DOHH2 (cell line): Measurements from ENCODE around the gene TRIM14.

Experiments
- EZH2phosphoT487 ChIP-seq: fragments of 200-600 bp; sonication (generic); IDR thresholded peaks from 2 replicates; pipeline ENCODE4 v1.6.1; 2017; ENCODE audit warnings: borderline replicate concordance, mild to moderate bottlenecking, antibody characterized with exemption, low read length, moderate library complexity, mixed read lengths
- TF ChIP-seq, protein P1 (sequence below): fragments of 200-600 bp; sonication (generic); IDR thresholded peaks from one replicate; pipeline ENCODE4 v1.5.1; 2014; ENCODE audit warnings: antibody characterized with exemption, mild to moderate bottlenecking, low read depth, low read length; ENCODE audit not compliant: poor library complexity, severe bottlenecking

DNA sequence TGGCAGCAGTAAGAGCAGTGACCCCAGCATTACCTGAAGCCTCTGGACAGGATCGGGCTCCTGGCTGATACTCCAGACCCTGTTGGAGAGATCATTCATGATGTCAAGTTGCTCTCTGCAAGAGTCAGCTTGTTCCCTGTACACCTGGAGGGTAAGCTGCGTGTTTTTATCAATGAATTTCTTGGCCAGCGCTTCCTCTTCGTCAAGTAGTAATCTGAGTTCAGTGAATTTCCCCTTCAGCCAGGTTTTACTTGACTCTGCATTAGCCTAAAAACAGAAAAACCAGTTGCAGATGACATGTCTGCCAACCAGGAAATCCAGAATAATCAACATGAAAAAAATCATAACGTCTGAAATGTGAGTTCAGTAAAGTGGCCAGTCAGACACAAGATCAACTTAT lies 19.1 kb downstream of the TRIM14 start:
- TF ChIP-seq, protein P1, sequence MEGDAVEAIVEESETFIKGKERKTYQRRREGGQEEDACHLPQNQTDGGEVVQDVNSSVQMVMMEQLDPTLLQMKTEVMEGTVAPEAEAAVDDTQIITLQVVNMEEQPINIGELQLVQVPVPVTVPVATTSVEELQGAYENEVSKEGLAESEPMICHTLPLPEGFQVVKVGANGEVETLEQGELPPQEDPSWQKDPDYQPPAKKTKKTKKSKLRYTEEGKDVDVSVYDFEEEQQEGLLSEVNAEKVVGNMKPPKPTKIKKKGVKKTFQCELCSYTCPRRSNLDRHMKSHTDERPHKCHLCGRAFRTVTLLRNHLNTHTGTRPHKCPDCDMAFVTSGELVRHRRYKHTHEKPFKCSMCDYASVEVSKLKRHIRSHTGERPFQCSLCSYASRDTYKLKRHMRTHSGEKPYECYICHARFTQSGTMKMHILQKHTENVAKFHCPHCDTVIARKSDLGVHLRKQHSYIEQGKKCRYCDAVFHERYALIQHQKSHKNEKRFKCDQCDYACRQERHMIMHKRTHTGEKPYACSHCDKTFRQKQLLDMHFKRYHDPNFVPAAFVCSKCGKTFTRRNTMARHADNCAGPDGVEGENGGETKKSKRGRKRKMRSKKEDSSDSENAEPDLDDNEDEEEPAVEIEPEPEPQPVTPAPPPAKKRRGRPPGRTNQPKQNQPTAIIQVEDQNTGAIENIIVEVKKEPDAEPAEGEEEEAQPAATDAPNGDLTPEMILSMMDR, result no peak
- no peak for TF ChIP-seq EZH2phosphoT487
